Measurements from ENCODE around the gene EIF4E1B.

GRCh38 chr5:176646707-176647029 lies 16.2 kb downstream of the EIF4E1B start:
- no peak for TF ChIP-seq POLR2A (IDR thresholded peaks at IDR 0.05)
- TF ChIP-seq, protein P1, sequence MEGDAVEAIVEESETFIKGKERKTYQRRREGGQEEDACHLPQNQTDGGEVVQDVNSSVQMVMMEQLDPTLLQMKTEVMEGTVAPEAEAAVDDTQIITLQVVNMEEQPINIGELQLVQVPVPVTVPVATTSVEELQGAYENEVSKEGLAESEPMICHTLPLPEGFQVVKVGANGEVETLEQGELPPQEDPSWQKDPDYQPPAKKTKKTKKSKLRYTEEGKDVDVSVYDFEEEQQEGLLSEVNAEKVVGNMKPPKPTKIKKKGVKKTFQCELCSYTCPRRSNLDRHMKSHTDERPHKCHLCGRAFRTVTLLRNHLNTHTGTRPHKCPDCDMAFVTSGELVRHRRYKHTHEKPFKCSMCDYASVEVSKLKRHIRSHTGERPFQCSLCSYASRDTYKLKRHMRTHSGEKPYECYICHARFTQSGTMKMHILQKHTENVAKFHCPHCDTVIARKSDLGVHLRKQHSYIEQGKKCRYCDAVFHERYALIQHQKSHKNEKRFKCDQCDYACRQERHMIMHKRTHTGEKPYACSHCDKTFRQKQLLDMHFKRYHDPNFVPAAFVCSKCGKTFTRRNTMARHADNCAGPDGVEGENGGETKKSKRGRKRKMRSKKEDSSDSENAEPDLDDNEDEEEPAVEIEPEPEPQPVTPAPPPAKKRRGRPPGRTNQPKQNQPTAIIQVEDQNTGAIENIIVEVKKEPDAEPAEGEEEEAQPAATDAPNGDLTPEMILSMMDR (IDR thresholded peaks at IDR 0.05), result no peak
